RWPE1 (cell line): ENCODE measurements around the gene CLCN2.
A peak's percentile ranks its signal among the peaks of the same experiment; 100 is the strongest.

Experiments used
- CTCF ChIA-PET: fragments of 350-600 bp; sonication (Branson Sonifier 250); formaldehyde crosslinking; extraction: SDS; loops from one replicate; lab custom pipeline; 2021; lab: Yijun Ruan, JAX
- POLR2A ChIA-PET: fragments of 400-600 bp; formaldehyde crosslinking; extraction: SDS; loops from one replicate; lab custom pipeline; 2020; ENCODE audit warnings: antibody characterized with exemption; ENCODE audit not compliant: low non-redundant PET; lab: Yijun Ruan, JAX
- DNase-seq: peaks from one replicate; pipeline ENCODE4 v3.0.0; 2012; ENCODE audit warnings: low spot score
- H3K27ac ChIP-seq: fragments of 450-650 bp; 2 replicates; pipeline ENCODE4 v1.5.1; 2017
- TF ChIP-seq, protein P1 (sequence below): fragments of 450-650 bp; conservative IDR thresholded peaks from 2 replicates; pipeline ENCODE4 v1.5.1; 2017; ENCODE audit warnings: low read depth, mild to moderate bottlenecking

CLCN2 gene

DNA sequence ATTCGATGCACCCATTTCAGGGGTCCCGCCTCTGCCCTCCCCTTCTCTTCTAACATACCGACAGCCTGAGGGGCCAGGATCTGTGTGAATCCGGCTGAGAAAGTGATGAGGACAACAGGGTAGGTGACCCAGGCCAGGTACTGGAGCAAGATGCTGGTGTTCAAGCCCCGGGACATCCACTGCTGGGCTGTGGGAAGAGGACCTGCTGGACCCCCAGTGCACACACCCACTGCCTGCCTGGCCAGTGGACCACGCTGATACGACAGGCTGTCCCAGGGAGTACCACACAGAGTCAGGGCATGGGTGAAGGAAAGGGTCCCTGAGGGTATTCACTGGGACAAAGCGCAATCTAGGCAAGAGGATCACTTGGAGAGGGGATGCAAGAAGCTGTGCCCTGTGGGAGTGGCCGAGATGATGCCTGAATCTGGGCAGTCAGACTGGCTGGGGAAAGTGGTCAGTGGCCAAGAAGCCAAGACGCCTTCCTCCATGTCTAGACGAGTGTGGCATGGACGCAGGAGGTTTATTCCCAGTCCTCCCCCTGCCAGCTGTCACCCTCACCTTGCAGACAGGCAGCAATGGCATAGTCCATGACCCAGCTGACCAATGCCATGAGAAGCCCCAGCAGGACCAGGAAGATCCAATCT lies 3.2 kb downstream of the CLCN2 start:
- no peak for DNase-seq
- ChIA-PET CTCF (interaction anchor here (1.1 kb wide), 1 partner anchor 20 kb away, joined by 4 read pairs; no protein-coding TSS in a partner anchor), POLR2A (interaction anchor here (0.6 kb wide), 1 partner anchor 15 kb away, joined by 7 read pairs; no protein-coding TSS in a partner anchor)
- TF ChIP-seq, protein P1, sequence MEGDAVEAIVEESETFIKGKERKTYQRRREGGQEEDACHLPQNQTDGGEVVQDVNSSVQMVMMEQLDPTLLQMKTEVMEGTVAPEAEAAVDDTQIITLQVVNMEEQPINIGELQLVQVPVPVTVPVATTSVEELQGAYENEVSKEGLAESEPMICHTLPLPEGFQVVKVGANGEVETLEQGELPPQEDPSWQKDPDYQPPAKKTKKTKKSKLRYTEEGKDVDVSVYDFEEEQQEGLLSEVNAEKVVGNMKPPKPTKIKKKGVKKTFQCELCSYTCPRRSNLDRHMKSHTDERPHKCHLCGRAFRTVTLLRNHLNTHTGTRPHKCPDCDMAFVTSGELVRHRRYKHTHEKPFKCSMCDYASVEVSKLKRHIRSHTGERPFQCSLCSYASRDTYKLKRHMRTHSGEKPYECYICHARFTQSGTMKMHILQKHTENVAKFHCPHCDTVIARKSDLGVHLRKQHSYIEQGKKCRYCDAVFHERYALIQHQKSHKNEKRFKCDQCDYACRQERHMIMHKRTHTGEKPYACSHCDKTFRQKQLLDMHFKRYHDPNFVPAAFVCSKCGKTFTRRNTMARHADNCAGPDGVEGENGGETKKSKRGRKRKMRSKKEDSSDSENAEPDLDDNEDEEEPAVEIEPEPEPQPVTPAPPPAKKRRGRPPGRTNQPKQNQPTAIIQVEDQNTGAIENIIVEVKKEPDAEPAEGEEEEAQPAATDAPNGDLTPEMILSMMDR: no peak
- no peak overlapping the region for H3K27ac ChIP-seq

GRCh38 chr3:184357248-184358123 lies 3.9 kb downstream of the CLCN2 start:
- POLR2A ChIA-PET: no interaction called here
- no peak overlapping the region for H3K27ac ChIP-seq
- TF ChIP-seq, protein P1: no peak
- no peak for DNase-seq
- CTCF ChIA-PET: interaction anchor here (1.1 kb wide), 1 partner anchor 19 kb away, joined by 4 read pairs; no protein-coding TSS in a partner anchor

DNA sequence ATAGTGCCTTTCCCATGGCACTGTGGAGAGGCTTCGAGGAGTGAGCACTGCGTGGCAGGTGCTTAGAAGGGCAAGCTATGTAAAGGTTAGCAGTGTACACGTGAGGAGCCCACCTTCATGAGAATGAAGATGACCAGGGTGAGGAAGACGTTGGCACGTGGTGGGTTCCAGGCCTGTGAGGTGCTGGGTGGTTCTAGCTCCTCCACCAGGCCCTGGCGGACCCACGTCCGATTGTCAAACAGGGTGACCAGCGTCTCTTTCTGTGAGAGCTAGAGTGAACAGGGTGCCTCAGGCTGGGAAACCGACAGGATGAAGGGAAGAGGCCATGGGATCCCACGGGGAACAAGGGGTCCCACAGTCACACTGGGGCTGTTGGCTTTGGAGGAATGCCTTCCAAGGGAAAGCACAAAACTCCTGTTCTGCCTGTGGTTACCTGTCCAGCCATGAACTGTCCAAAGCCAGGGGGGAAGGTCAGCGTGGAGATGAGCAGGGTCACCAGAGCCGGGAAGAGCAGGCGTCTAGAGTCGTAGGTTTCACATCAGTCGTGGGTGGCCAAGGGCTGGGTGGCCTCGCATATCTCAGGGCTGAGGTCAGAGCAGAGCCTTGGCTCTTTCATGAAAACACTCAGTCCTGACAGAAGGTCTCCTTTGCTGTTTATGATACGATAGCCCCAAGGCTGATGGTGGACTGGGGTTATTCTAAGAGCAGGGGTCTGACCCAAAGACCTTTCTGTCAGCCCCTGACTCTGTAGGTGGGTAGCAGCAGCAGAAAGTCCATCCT lies 6.0 kb downstream of the CLCN2 start:
- TF ChIP-seq, protein P1: no peak
- CTCF ChIA-PET: interaction anchor here (0.6 to 1.2 kb wide), 5 partner anchors 10 to 22 kb away, joined by 3 to 4 read pairs (median 3); partner anchors contain the start of gene FAM131A
- POLR2A ChIA-PET: no interaction called here
- H3K27ac ChIP-seq: peak overlapping the region; percentile 19; the same call in 1 of the 2 replicates
- no peak for DNase-seq

GRCh38 chr3:184354754-184355153 lies 6.7 kb downstream of the CLCN2 start:
- ChIA-PET POLR2A (no interaction called here), CTCF (interaction anchor here (0.6 to 1.2 kb wide), 5 partner anchors 9 to 21 kb away, joined by 3 to 4 read pairs (median 3); partner anchors contain the start of gene FAM131A)
- DNase-seq: no peak
- TF ChIP-seq, protein P1: no peak
- peak overlapping the region; percentile 19; the same call in 1 of the 2 replicates for H3K27ac ChIP-seq

DNA sequence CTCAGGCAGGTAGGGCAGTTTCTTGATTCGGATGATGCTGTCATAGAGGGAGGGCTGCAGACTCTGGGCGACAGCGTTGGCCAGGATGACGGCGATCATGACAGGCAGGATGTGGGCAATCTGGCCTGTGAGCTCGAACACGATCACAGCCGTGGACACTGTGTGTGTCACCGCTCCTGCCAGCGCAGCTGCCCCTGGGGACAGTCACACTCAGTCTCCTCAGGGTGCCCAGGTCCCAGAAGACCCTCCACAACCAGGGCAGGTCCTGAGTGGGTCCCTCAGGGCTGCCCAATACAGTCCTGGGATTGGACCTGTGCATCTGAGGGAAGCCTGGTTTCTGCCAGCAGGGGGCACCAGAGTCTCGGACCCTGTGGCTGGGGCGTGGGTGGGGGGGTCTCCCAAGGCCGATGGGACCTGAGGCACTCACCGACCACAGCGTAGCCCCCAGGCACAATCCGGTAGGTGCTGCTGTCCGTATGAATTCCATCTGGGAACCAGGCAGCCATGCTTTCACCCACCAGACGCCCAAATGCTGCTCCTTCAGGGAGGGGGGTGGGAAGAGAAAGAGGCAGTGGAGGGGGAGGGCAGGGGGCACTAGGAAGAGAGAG lies 7.2 kb downstream of the CLCN2 start:
- POLR2A ChIA-PET: no interaction called here
- TF ChIP-seq, protein P1: peak; percentile 72
- DNase-seq: no peak
- CTCF ChIA-PET: interaction anchor here (0.7 to 1.3 kb wide), 6 partner anchors 10 to 390 kb away, joined by 3 to 4 read pairs (median 3); no protein-coding TSS in a partner anchor
- peak overlapping the region; percentile 19; the same call in 1 of the 2 replicates for H3K27ac ChIP-seq
